IPS DF 4.7 (cell line): ENCODE measurements around the gene MARCHF2.

Experiments used
- DNase-seq: peaks from one replicate; pipeline ENCODE4 v3.0.0-alpha.2; 2013; ENCODE audit warnings: low spot score; ENCODE audit errors: extremely low read depth

The MARCHF2 gene

GRCh38 chr19:8452446-8453123 is 39.5 kb downstream of the MARCHF2 start:
- no peak for DNase-seq

GRCh38 chr19:8453616-8454015 is 40.5 kb downstream of the MARCHF2 start:
- no peak for DNase-seq

GRCh38 chr19:8454218-8454617 is 41.1 kb downstream of the MARCHF2 start:
- DNase-seq: no peak

GRCh38 chr19:8455018-8455417 is 41.9 kb downstream of the MARCHF2 start:
- DNase-seq: no peak

GRCh38 chr19:8456064-8456463 is 43.0 kb downstream of the MARCHF2 start:
- DNase-seq: no peak

GRCh38 chr19:8457209-8457608 is 44.1 kb downstream of the MARCHF2 start:
- DNase-seq: no peak

GRCh38 chr19:8457827-8458226 is 44.7 kb downstream of the MARCHF2 start:
- DNase-seq: no peak

- DNase-seq: no peak
Observed at GRCh38 chr19:8458380-8458779, 45.3 kb downstream of the MARCHF2 start.

GRCh38 chr19:8459095-8459494 is 46.0 kb downstream of the MARCHF2 start:
- DNase-seq: no peak

GRCh38 chr19:8459520-8460270 is 46.6 kb downstream of the MARCHF2 start:
- no peak for DNase-seq

- DNase-seq: no peak
Observed at GRCh38 chr19:8460516-8461298, 47.6 kb downstream of the MARCHF2 start.

GRCh38 chr19:8461376-8461775 is 48.3 kb downstream of the MARCHF2 start:
- DNase-seq: no peak

- no peak for DNase-seq
Observed at GRCh38 chr19:8461891-8462290, 48.8 kb downstream of the MARCHF2 start.

- no peak for DNase-seq
Observed at GRCh38 chr19:8462571-8462970, 49.5 kb downstream of the MARCHF2 start.

GRCh38 chr19:8463365-8463764 is 50.3 kb downstream of the MARCHF2 start:
- no peak for DNase-seq

- no peak for DNase-seq
Observed at GRCh38 chr19:8466018-8466417, 52.9 kb downstream of the MARCHF2 start.

GRCh38 chr19:8468124-8468523 is 55.0 kb downstream of the MARCHF2 start:
- DNase-seq: no peak

- DNase-seq: no peak
Observed at GRCh38 chr19:8468761-8469373, 55.8 kb downstream of the MARCHF2 start.

GRCh38 chr19:8469613-8470368 is 56.7 kb downstream of the MARCHF2 start:
- DNase-seq: no peak

GRCh38 chr19:8473648-8474476 is 60.8 kb downstream of the MARCHF2 start:
- DNase-seq: no peak
